AG04450 (cell line): Measurements from ENCODE around the gene DNMT3B. TPM values are rescaled to one million over a fixed set of nuclear protein-coding genes. Genes with fewer than 3 reads are reported as not detected.

Experiments used
- CTCF ChIA-PET: fragments of 300-600, 350-600 bp; formaldehyde crosslinking; extraction: SDS; loops from one replicate; lab custom pipeline; 2022; ENCODE audit warnings: antibody characterized with exemption, inconsistent platforms; lab: Charles Lee
- POLR2A ChIA-PET: fragments of 350-600 bp; formaldehyde crosslinking; extraction: SDS; loops from one replicate; lab custom pipeline; 2021; ENCODE audit warnings: antibody characterized with exemption, inconsistent platforms; lab: Yijun Ruan, JAX
- DNase-seq: peaks from one replicate; pipeline ENCODE4 v3.0.0-alpha.2; 2011; ENCODE audit warnings: low read depth, low spot score
- H3K27ac ChIP-seq: one replicate; pipeline ENCODE4 v1.5.1; 2012; ENCODE audit warnings: low read depth, low read length, control low read depth
- H3K27me3 ChIP-seq: one replicate; pipeline ENCODE4 v1.6.0; 2012; ENCODE audit warnings: low read length; ENCODE audit not compliant: control insufficient read depth, insufficient read depth
- H3K4me3 ChIP-seq: 2 replicates; pipeline ENCODE4 v1.5.1; 2011; ENCODE audit warnings: mild to moderate bottlenecking, low read depth, low read length, control low read depth
- H3K9me3 ChIP-seq: 2 replicates; pipeline ENCODE4 v1.5.1; 2012; ENCODE audit warnings: low read length; ENCODE audit not compliant: control insufficient read depth, insufficient read depth
- polyA plus RNA-seq: library from polyadenylated mRNA; depleted of rRNA; stranded (reverse); fragments of >200 nt; gene quantifications from 2 replicates; pipeline ENCODE4 v1.2.3, GENCODE V29; 2011
- TF ChIP-seq, protein P1 (sequence below): IDR thresholded peaks from 2 replicates; pipeline ENCODE4 v1.5.1; 2011; ENCODE audit warnings: low read depth, low read length, control low read depth, inconsistent platforms

Gene DNMT3B
- polyA plus RNA-seq, 1 experiment, result 1.8 TPM

DNA sequence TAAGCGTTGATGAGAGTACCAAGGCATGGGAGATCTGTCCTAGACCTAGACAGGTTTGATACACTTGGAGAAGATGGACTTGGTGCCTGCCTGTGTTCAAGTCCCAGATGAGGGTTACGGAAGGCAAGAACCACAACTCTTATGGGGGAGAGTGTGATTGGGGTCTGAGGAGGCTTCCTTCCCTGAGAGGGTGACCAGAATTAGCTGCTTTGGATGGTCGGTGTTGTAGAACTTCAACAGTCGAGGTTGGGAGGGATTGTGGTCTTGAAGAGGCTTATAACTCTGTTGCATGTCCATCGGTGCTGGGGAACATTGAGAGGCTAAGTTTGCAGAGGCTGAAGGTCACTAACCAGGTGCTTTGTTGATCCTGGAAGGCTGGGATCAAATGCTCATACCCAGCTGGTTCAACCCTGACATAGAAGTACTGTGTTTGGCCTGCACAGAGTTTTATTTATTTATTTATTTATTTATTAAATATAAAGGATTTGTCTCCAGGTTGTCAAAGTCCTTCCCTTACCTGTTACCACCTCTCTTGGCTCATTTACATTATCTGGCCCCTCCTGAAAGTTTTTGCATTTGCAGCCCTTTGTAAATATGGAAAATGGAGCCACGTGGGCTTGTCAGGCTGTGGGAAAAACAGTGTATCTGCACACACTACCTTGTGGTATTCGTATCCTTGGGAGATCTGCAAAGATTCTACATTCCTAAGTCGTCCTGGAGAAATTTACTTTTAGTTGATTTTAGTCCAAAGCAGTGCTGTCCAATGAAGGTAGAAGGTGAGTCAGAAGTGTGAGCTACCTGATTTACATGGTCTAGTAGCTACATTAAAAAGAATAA lies 80.7 kb downstream of the DNMT3B start:
- H3K27ac ChIP-seq, result no peak overlapping the region
- DNase-seq, result no peak
- H3K27me3 ChIP-seq, result no peaks in the 10 kb centered on the region
- POLR2A ChIA-PET, result no interaction called here
- H3K4me3 ChIP-seq, result no peak overlapping the region
- H3K9me3 ChIP-seq, result no peaks in the 10 kb centered on the region
- CTCF ChIA-PET, result interaction anchor here (0.9 to 1.0 kb wide), 2 partner anchors 52 to 53 kb away, joined by 3 to 4 read pairs; no protein-coding TSS in a partner anchor
- TF ChIP-seq, protein P1, sequence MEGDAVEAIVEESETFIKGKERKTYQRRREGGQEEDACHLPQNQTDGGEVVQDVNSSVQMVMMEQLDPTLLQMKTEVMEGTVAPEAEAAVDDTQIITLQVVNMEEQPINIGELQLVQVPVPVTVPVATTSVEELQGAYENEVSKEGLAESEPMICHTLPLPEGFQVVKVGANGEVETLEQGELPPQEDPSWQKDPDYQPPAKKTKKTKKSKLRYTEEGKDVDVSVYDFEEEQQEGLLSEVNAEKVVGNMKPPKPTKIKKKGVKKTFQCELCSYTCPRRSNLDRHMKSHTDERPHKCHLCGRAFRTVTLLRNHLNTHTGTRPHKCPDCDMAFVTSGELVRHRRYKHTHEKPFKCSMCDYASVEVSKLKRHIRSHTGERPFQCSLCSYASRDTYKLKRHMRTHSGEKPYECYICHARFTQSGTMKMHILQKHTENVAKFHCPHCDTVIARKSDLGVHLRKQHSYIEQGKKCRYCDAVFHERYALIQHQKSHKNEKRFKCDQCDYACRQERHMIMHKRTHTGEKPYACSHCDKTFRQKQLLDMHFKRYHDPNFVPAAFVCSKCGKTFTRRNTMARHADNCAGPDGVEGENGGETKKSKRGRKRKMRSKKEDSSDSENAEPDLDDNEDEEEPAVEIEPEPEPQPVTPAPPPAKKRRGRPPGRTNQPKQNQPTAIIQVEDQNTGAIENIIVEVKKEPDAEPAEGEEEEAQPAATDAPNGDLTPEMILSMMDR, result no peak

DNA sequence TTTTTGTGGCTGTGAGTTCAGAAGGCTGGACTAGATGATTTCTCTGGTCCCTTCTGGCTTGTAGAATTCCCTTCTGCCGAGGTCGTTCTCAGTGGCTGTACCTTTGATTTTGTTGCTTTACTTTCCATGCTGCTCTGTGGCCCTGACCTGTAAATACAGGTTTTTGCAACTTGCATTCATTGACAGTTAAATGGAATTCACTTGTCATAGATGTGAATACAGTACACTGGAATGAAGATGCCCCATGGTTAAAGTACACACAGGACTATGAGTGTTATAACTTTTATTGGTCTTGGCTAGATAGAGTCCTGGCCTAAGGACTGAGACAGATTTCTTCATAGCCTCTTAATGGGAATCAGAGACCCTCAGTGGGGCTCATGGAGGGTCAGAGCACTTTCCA lies 83.6 kb downstream of the DNMT3B start:
- H3K4me3 ChIP-seq, result no peak overlapping the region
- no peaks in the 10 kb centered on the region for H3K27me3 ChIP-seq
- TF ChIP-seq, protein P1, result no peak
- no peak overlapping the region for H3K27ac ChIP-seq
- H3K9me3 ChIP-seq, result no peaks in the 10 kb centered on the region
- no peak for DNase-seq
- ChIA-PET POLR2A (no interaction called here), CTCF (no interaction called here)

DNA sequence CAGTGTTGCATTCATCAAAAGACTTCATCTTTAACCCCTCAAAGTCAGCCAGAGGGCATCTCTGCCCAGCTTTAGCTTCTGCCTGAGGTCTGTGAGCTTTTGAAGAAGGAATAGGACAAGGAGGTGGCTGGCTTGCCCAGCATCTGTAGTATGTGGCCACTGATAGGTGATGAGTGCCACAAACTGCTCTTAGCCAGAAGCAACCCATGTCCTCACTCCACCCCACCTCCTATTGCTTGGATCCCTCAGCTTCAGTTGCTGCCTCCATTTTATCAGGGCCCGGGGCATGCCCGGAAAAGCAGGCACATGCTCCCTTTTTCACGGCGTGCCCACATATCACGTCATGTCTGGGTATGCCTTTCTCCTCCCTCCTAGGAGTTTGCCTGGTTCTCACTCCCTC lies 84.7 kb downstream of the DNMT3B start:
- POLR2A ChIA-PET, result no interaction called here
- Histone ChIP-seq H3K27ac (no peak overlapping the region), H3K27me3 (no peaks in the 10 kb centered on the region), H3K4me3 (no peak overlapping the region), H3K9me3 (no peaks in the 10 kb centered on the region)
- DNase-seq, result no peak
- TF ChIP-seq, protein P1, result no peak
- CTCF ChIA-PET, result no interaction called here

DNA sequence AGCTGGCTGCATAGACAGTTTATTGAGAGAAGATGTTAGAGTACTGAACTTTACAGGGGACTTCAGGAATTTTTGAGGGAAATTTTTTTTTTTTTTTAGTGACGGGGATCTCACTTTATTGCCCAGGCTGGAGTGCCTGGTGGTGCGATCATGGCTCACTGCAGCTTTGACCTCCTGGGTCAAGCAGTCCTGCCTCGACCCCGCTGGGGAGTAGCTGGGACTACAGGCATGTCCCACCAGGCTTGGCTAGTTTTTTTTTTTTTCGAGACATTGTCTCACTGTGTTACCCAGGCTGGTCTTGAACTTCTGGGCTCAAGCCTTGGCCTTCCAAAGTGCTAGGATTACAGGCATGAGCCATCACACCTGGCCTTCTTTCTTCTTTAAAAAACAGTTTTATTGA lies 85.8 kb downstream of the DNMT3B start:
- Histone ChIP-seq H3K4me3 (no peak overlapping the region), H3K27ac (no peak overlapping the region), H3K27me3 (no peaks in the 10 kb centered on the region), H3K9me3 (no peaks in the 10 kb centered on the region)
- DNase-seq, result no peak
- POLR2A ChIA-PET, result no interaction called here
- TF ChIP-seq, protein P1, result no peak
- CTCF ChIA-PET, result interaction anchor here (0.6 kb wide), 1 partner anchor 41 kb away, joined by 3 read pairs; no protein-coding TSS in a partner anchor

DNA sequence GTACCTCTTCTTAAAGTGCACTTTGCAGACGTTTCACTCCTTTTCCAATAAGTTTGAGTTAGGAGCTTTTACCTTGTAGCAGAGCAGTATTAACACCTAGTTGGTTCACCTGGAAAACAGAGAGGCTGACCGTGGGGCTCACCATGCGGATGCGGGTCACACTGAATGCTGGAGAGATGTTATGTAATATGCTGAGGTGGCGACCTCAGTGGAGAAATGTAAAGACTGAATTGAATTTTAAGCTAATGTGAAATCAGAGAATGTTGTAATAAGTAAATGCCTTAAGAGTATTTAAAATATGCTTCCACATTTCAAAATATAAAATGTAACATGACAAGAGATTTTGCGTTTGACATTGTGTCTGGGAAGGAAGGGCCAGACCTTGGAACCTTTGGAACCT lies 86.7 kb downstream of the DNMT3B start:
- no peak overlapping the region for H3K4me3 ChIP-seq
- no peak for DNase-seq
- CTCF ChIA-PET, result no interaction called here
- H3K27me3 ChIP-seq, result no peaks in the 10 kb centered on the region
- POLR2A ChIA-PET, result no interaction called here
- no peaks in the 10 kb centered on the region for H3K9me3 ChIP-seq
- TF ChIP-seq, protein P1, result no peak
- no peak overlapping the region for H3K27ac ChIP-seq
